CD4-positive, alpha-beta T cell treated with Interleukin-17A for 4 hours (primary cell): ENCODE results near the gene SMG9.

ENCODE experiments used
- DNase-seq: peaks from one replicate; pipeline ENCODE4 v3.0.0-alpha.2; 2020; ENCODE audit warnings: mixed read lengths

SMG9 gene, protein sequence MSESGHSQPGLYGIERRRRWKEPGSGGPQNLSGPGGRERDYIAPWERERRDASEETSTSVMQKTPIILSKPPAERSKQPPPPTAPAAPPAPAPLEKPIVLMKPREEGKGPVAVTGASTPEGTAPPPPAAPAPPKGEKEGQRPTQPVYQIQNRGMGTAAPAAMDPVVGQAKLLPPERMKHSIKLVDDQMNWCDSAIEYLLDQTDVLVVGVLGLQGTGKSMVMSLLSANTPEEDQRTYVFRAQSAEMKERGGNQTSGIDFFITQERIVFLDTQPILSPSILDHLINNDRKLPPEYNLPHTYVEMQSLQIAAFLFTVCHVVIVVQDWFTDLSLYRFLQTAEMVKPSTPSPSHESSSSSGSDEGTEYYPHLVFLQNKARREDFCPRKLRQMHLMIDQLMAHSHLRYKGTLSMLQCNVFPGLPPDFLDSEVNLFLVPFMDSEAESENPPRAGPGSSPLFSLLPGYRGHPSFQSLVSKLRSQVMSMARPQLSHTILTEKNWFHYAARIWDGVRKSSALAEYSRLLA

GRCh38 chr19:43754503-43755255 is at the start of gene SMG9:
TSS of gene SMG9 (minus strand) at chr19:43754962. CDS start at chr19:43750741, 4,221 bp downstream.
- peak; percentile 99 for DNase-seq

DNA sequence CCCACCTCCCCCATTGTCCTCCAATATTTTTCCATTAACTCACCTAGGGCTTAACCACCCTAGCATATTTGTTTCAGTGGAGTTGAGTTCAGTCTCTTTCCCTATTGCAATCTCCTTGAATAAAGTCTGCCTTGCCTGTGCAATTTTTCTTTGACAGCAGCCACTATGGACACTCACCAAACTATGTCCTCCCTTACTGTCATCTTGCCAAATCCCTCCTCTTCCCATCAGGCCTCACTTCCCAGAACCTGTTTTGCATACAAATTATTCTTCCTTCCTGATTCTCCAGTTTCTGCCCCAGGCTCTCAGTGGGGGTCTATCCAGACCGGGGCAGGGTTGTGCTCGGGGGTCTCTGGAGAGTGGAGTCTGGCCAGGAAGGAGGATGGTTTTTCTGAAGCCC is 49.7 kb upstream of the SMG9 start:
- no peak for DNase-seq

DNA sequence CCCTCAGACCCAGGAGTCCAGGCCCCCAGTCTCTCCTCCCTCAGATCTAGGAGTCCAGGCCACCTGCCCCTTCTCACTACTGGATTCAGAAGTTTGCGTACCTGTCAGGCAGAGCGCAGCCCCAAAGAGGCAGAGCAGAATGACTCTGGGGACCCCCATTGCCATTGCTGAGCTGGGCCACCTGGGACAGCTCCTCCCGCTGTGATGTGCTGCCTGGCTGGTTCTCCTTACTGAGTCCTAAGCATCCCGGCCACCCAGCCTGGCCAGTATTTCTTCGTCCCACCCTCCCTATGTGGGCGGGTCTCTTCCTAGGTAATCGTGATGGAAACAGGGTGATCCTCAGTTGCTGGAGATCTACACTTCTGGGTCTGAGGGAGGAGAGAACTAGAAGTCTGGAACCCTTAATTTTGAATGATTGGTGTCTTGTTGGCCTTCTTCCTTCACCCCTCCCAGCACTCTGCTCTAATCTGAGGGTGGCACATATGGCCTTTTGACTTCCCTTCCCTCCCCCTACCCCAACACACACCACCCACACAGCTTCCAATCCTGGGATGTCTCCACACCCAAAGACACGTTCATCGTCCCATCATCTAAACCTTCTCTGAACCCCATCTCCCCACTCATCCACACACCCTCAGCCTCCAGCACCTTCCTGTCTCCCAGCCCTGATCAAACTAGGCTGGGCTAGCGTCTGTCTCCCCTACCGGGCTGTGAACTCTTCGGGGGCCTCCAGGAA is 47.6 kb upstream of the SMG9 start, which contains the start of gene LYPD5:
TSS of gene LYPD5 (minus strand) at position 232 of the 736 bp plus-strand sequence. CDS start at position 165, 67 bp downstream.
- DNase-seq: no peak

DNA sequence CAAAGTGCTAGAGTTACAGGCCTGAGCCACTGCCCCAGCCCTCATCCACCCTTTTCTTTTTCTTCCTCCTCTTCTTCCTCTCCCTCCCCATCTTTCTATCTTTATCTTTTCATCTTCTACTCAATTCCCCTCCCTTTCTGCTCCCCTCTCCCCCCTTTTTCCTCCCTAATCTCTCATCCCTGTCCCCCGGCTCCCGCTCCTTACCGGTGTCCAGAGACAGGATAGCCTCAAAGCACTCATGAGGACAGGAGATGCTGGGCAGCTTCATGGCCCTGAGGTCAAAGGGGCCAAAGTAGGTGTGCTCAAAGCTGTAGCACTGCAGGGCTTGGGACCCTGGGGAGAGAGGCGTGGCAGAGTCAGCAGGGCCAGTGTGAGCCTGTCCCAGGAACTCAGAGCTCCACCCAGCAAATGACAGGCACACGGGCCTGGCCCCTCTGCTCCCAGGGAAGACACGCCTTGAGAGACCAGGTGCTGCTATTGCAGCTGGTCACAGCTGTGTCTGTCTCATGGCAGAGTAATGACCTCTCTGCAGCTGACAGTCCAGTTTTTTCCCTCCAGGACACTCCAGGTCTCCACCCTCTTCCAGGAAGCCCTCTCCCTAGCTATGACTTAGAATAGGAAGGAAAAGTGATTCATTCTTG is 44.9 kb upstream of the SMG9 start:
- no peak for DNase-seq

DNA sequence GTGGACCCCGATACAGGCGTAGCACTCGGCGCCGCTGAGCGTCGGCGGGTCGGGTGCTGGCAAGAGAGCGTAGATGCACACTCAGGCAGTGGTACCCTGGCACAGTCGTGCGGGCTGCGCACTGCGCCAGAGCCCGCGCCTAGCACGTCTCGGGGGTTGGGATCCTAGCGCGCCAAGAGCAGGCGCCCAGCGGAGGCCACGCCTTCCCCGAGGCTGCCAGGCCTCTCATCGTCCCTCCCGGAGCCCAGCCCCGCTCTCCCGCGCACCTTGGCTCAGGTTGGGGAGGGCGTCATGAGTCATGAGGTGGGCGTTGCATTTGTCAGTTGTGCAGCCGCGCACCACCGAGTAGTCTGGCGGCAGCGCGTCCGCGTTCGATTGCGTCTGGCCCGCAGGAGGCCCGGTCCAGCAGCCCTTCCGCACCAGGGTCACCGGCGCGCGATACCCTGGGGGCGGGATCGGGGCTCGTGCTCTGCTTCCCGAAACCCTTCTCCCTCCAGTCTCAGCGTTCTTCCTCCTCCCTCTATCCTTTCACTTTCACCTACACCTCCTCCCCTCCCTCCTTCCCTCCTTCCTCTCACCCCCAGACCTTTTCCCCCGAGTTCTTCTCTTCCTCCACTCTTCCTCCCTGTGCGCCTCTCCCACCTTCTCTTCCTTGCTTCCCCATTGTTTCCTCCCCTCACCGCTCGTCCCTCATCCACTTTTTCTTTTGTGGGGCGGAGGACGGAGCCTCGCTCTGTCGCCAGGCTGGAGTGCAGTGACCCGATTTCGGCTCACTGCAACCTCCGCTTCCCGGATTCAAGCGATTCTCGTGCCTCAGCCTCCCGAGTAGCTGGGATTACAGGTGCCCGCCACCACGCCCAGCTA is 44.0 kb upstream of the SMG9 start:
- DNase-seq: peak; percentile 81

DNA sequence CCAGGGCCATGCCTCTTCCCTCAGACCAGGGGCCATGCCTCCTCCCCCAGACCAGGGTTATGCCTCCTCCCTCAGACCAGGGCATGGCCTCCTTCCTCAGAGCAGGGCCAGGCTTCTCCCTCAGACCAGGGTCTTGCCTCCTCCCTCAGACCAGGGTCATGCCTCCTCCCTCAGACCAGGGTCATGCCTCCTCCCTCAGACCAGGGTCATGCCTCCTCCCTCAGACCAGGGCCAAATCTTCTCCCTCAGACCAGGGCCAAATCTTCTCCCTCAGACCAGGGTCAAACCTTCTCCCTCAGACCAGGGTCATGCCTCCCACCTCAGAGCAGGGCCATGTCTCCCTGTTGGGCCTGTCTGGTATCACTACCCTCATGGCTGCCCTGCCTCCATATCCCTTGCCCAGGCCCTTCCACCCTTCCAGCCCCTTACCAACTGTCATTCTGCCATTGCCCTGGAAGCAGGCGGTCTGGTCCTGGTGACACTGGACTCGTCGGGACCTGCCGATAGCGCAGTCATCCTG is 43.3 kb upstream of the SMG9 start:
- DNase-seq: no peak

DNA sequence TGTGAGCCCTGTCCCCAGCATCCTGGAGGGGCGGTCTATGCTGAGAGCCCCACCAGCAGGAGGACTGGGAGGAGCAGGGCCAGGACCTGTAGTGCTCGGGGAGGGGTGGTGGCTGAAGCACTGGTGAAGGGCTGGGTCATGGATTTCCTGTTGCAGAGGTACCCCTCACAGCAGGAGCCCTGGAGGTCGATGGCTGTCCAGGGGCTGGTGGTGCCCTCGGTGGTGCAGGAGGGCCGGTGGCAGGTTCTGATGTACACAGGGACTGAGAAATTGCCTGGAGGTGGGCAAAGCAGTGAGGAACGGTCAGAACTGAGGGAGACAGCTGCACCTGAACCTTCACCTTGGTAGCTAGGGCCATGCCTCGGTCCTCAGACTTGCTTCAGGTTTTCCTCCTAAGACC is 42.8 kb upstream of the SMG9 start:
- DNase-seq: no peak

- DNase-seq: no peak
These were observed 42.4 kb upstream of the SMG9 start for GRCh38 chr19:43797118-43797517.

- DNase-seq: no peak
These were observed 35.8 kb upstream of the SMG9 start for GRCh38 chr19:43790587-43790986.

GRCh38 chr19:43789029-43789428 is 34.3 kb upstream of the SMG9 start:
- DNase-seq: peak; percentile 33

GRCh38 chr19:43786665-43787064 is 31.9 kb upstream of the SMG9 start:
- DNase-seq: no peak

- DNase-seq: peak; percentile 62
These were observed 30.4 kb upstream of the SMG9 start for GRCh38 chr19:43784981-43785808.

DNA sequence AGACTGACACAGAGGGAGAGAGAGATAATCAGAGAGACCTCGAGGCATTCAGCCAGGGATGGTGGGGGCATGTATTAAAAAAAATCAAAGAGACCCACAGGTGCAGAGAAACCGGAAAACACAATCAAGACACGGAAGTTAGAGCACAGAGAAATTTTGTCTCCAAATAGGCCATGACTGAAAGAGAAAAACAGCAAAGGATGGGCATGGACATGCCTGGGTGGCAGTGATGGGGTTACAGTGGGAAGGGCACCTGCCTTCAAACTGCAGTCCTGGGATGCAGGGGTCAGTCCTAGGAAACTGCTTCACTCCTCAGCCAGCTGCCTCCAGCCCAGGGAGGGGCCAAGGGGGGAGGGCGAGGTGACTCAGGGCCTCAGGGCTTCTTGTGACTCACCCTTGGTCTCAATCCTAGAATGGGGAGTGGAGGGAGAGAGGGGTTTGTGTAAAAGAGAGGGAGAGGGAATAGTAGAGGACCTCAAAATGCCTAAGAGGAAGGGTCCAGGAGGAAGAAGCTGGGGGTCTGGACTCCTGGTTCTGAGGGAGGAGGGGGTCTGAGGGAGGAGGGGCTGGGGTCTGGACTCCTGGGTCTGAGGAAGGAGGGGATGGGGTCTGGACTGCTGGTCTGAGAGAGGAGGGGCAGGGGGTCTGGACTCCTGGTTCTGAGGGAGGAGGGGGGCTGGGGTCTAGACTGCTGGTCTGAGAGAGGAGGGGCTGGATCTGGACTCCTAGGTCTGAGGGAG is 29.6 kb upstream of the SMG9 start:
- DNase-seq: peak; percentile 82

GRCh38 chr19:43783636-43784035 is 28.9 kb upstream of the SMG9 start:
- no peak for DNase-seq

DNA sequence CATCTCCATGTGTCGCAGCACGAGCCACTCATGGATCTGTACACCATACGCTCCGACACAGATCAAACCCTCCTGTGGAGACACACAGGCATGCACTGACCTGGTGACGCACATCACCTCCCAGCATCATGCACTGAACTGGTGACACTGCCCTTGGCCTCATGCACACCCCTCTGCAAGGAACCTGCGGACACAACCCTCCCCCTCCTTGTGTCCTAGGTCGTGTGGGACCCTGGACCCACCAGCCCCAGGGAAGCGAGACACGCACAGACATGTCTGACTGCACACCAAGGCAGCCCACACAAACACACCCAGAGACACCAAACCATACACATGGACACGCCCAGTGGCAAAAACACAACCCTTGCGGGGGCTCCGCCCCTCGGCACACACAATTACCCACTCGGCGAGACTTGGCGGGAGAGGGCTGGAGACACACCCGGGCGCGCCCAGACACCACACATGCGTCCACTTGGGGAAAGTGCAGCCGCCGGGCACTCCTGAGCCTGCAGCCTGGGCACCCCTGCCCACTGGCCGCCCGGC is 28.0 kb upstream of the SMG9 start:
- no peak for DNase-seq

- DNase-seq: no peak
These were observed 27.5 kb upstream of the SMG9 start for GRCh38 chr19:43782311-43782660.

DNA sequence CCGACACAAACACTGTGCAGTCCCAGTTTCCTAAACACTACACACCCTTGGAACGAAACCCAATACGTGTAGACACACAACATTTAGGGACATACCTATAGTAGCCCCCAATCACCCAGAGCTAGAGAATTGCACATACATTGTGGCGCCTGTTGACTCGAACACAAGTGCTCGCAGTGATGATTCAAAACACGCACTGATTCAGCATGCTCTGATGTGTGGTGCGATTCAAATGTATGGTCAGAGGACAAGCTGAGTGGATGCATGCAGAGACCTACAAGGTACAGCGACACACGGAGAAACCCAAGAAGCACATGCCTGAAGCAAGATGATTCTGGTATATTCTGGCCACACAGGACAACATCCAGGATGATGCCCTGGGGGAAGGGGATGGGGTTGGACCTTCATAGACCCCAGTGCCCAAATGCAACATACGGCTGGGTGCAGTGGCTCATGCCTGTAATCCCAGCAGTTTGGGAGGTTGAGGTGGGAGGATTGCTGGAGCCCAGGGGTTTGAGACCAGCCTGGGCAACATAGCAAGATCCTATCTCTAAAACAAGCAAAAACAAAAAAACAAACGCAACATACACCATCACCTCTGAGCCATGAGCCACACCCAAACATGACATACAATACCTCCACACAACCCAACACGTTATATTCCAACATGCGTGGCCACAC is 27.0 kb upstream of the SMG9 start:
- peak; percentile 31 for DNase-seq

DNA sequence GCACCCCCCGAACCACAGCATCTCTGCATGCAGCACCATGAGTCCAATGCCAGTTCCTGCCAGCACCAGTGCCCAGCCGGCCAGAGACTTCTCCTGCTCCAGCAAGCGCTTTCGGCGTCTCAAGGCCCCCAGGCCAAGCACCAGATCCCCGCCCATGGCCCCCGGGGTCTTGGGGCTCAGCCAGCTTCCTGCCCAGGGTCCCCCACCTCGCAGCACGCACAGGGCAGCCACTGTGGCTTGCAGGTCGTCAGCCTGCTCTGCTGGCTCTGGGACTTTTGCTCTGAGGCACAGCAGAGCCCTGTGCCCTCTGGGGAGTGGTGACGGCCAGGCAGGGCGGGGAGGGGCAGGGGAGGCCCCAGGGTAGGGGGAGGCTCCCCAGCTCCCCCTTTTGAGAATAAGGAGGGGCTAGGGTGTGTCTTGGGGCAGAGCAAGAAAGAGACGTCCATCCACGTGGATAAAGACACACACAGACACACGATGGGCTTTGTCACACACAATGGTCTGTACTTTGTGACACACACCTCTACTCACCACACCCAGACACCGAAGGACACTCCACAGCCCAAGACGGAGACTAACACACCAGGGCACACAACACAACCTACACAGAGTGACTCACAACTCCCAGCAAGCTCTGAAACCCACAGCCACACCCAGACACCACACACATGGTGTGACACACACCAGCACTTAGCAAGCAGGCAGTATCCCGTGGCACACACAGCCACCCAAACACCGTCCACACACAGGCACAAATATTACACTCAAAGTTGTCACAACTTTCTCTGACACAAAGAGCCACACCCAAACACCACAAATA is 26.2 kb upstream of the SMG9 start, which contains the start of gene KCNN4:
TSS of gene KCNN4 (minus strand) at position 268 of the 820 bp plus-strand sequence. CDS start at position 156, 112 bp downstream.
- DNase-seq: peak; percentile 73
